ENCODE measurements around the gene A3GALT2. TPM values are rescaled to one million over a fixed set of nuclear protein-coding genes. Genes with fewer than 3 reads are reported as not detected.

A3GALT2 gene
- total and polyA plus RNA-seq, 12 donors: 0.25 TPM; not detected in 11

- peak overlapping the region in 8 of 10 donors; percentile 2 to 74 (median 34) for H3K27ac ChIP-seq
- no peak for DNase-seq
- H3K27me3 ChIP-seq: no peaks in the 10 kb centered on the region
- no peak for ATAC-seq
- intact Hi-C loops (cut with DNase I): no loop called here
- 71 to 73% methylated on average over 5 of the region's 5 CpGs for WGBS, 2 donors
- TF ChIP-seq CTCF (IDR thresholded peaks at IDR 0.05): no peak
- H3K36me3 ChIP-seq: peaks cover 0 to 31% (median 0%) of the 10 kb centered on the region in 9 donors
- no peaks in the 10 kb centered on the region for H3K9me3 ChIP-seq
- H3K4me1 ChIP-seq: peaks cover 0 to 84% (median 43%) of the 10 kb centered on the region in 9 donors
- H3K4me3 ChIP-seq: no peak overlapping the region
Observed at GRCh38 chr1:33269621-33270020, 51.3 kb downstream of the A3GALT2 start.

- Histone ChIP-seq H3K27me3 (no peaks in the 10 kb centered on the region), H3K27ac (peak overlapping the region in 9 of 10 donors; percentile 6 to 74 (median 47)), H3K36me3 (peaks cover 0 to 30% (median 0%) of the 10 kb centered on the region in 9 donors), H3K4me1 (peaks cover 5 to 86% (median 48%) of the 10 kb centered on the region in 9 donors), H3K9me3 (no peaks in the 10 kb centered on the region), H3K4me3 (no peak overlapping the region)
- intact Hi-C loops (cut with DNase I): no loop called here
- WGBS, 2 donors: 48 to 59% methylated on average over 5 of the region's 5 CpGs
- no peak for TF ChIP-seq CTCF (IDR thresholded peaks at IDR 0.05)
- ATAC-seq (peak in 6 of 8 donors; percentile 36 to 70 (median 48)), DNase-seq (no peak)
Observed at GRCh38 chr1:33268927-33269610, 51.8 kb downstream of the A3GALT2 start.

GRCh38 chr1:33268457-33268856 lies 52.4 kb downstream of the A3GALT2 start:
- Histone ChIP-seq H3K27ac (peak overlapping the region in 8 of 10 donors; percentile 21 to 74 (median 52)), H3K4me1 (peaks cover 10 to 86% (median 54%) of the 10 kb centered on the region in 9 donors)

More at GRCh38 chr1:33268457-33268856, 52.4 kb downstream of the A3GALT2 start:
- peaks cover 0 to 24% (median 0%) of the 10 kb centered on the region in 9 donors for H3K36me3 ChIP-seq
- intact Hi-C loops (cut with DNase I): no loop called here
- WGBS, 2 donors: 77 to 85% methylated on average over 2 of the region's 2 CpGs
- no peaks in the 10 kb centered on the region for H3K27me3 ChIP-seq
- DNase-seq: no peak
- no peaks in the 10 kb centered on the region for H3K9me3 ChIP-seq
- no peak overlapping the region for H3K4me3 ChIP-seq
- no peak for ATAC-seq
- no peak for TF ChIP-seq CTCF (IDR thresholded peaks at IDR 0.05)
